HG03108 (cell line): ENCODE results near the gene KMO.
A peak's percentile ranks its signal among the peaks of the same experiment; 100 is the strongest.

Experiments used
- ATAC-seq: cut with Tn5 transposase; IDR thresholded peaks from one replicate; pipeline ENCODE4 v1.9.1; 2021; ENCODE audit warnings: moderate library complexity; ENCODE audit not compliant: unreplicated experiment

KMO gene

GRCh38 chr1:241591736-241592135, 59.6 kb downstream of the KMO start:
- ATAC-seq, result no peak

GRCh38 chr1:241592273-241592958, 60.2 kb downstream of the KMO start:
- ATAC-seq, result no peak

- ATAC-seq, result no peak
These were observed 61.0 kb downstream of the KMO start for GRCh38 chr1:241593186-241593585.

- ATAC-seq, result no peak
These were observed 64.5 kb downstream of the KMO start for GRCh38 chr1:241596633-241597032.

GRCh38 chr1:241598249-241598648, 66.1 kb downstream of the KMO start:
- ATAC-seq, result peak; percentile 47

GRCh38 chr1:241600496-241600901, 68.3 kb downstream of the KMO start:
- peak; percentile 84 for ATAC-seq

GRCh38 chr1:241603731-241604245, 71.6 kb downstream of the KMO start:
- ATAC-seq, result no peak

GRCh38 chr1:241605146-241605805, 73.1 kb downstream of the KMO start:
- no peak for ATAC-seq

GRCh38 chr1:241606544-241606943, 74.4 kb downstream of the KMO start:
- no peak for ATAC-seq

- ATAC-seq, result no peak
These were observed 75.3 kb downstream of the KMO start for GRCh38 chr1:241607497-241607896.

- ATAC-seq, result no peak
These were observed 76.3 kb downstream of the KMO start for GRCh38 chr1:241608379-241609033.

GRCh38 chr1:241610056-241610815, 78.1 kb downstream of the KMO start:
- ATAC-seq, result no peak

GRCh38 chr1:241611063-241611462, 78.9 kb downstream of the KMO start:
- ATAC-seq, result peak; percentile 91

GRCh38 chr1:241611736-241612135, 79.6 kb downstream of the KMO start:
- no peak for ATAC-seq

GRCh38 chr1:241612533-241613477, 80.6 kb downstream of the KMO start:
- no peak for ATAC-seq

- no peak for ATAC-seq
These were observed 82.0 kb downstream of the KMO start for GRCh38 chr1:241614144-241614543.

- no peak for ATAC-seq
These were observed 82.4 kb downstream of the KMO start for GRCh38 chr1:241614572-241614971.

GRCh38 chr1:241615043-241615974, 83.1 kb downstream of the KMO start:
- ATAC-seq, result no peak

GRCh38 chr1:241617426-241617825, 85.2 kb downstream of the KMO start:
- no peak for ATAC-seq
